ENCODE results near the gene PIF1.

GRCh38 chr15:64855205-64855975 lies 29.9 kb upstream of the PIF1 start:
- no peak for TF ChIP-seq FOXA1 (IDR thresholded peaks at IDR 0.05)
- no peak for TF ChIP-seq TARDBP (IDR thresholded peaks at IDR 0.05)
- no peak for TF ChIP-seq ZNF384 (IDR thresholded peaks at IDR 0.05)
- no peak for TF ChIP-seq FOXM1 (IDR thresholded peaks at IDR 0.05; ENCODE audit: borderline replicate concordance)
- TF ChIP-seq PKNOX1 (IDR thresholded peaks at IDR 0.05): no peak
- no peak for TF ChIP-seq ARNT (IDR thresholded peaks at IDR 0.05)
- TF ChIP-seq SP1 (IDR thresholded peaks at IDR 0.05): no peak
